Activated naive CD4-positive, alpha-beta T cell treated with Interleukin-2 at 50 U/mL for 16 hours (primary cell): ENCODE measurements around the gene IGLL1.
"Not testable (repeated sequence)": the region's sequence is repeated elsewhere in the genome, so short reads cannot be mapped to it uniquely, and the experiment has no call there.

Experiments used
- DNase-seq: peaks from one replicate; pipeline ENCODE4 v3.0.0-alpha.2; 2020

The IGLL1 gene

DNA sequence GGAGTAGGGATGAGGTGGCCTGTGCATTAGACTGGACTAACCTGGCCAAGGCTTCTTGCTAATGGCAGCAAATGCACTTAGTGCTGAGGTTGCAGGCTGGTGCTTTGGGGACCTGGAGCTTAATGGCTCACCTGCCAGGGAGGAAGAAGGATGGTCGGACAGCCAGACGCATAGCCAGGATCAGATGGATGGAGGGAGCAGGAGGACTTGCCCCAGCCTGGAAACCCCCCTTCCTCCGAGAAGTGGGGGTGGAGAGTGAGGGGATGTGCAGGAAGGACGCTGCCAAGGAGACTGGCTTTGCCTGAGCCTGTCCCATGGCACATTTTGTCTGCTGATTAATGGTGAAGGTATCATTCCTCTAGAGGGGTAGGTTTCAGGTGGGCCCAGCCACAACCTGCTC lies 17.9 kb downstream of the IGLL1 start:
- DNase-seq = no peak

DNA sequence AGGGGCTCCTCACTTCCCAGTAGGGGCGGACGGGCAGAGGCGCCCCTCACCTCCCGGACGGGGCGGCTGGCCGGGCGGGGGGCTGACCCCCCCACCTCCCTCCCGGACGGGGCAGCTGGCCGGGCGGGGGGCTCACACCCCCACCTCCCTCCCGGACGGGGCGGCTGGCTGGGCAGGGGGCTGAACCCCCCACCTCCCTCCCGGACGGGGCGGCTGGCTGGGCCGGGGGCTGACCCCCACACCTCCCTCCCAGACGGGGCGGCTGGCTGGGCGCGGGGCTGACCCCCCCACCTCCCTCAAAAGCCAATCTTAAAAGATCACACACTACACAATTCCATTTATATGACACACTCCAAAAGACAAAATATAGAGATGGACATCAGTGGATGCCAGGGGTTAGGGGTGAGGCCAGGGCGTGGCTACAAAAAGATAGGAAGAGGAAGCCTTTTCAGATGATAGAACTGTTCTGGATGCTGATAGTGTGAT lies 19.0 kb downstream of the IGLL1 start:
- DNase-seq = not testable (repeated sequence)

DNA sequence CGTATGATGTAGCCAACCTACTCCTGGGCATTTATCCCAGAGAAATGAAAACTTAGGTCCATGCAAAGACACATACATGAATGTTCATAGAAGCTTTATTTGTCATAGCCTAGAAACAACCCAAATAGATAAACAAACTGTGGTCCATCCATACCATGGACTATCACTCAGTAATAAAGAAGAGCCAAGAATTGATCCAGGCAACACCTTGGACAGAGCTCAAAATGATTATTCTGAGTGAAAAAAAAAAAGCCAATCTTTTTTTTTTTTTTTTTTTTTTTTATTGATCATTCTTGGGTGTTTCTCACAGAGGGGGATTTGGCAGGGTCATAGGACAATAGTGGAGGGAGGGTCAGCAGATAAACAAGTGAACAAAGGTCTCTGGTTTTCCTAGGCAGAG lies 19.9 kb downstream of the IGLL1 start:
- DNase-seq = not testable (repeated sequence)

DNA sequence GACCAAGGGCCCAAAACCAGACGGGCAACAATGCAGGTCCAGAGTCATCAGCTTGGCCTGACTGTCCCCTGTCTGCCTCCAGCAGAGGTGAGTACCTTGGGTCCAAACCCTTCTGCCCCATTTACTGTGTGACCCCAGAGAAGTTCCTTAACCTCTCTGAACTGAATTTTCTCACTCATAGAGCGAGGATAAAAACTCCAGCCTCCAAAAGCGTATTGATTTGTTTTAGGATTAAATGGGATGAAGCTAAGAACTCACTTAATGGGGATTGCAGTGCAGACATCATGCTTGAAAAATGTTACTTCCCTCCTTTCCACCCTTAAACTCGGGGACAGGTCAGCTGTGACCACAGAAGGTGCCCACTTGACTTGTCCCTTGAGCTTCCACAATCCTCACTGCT lies 22.6 kb downstream of the IGLL1 start:
- no peak for DNase-seq

DNA sequence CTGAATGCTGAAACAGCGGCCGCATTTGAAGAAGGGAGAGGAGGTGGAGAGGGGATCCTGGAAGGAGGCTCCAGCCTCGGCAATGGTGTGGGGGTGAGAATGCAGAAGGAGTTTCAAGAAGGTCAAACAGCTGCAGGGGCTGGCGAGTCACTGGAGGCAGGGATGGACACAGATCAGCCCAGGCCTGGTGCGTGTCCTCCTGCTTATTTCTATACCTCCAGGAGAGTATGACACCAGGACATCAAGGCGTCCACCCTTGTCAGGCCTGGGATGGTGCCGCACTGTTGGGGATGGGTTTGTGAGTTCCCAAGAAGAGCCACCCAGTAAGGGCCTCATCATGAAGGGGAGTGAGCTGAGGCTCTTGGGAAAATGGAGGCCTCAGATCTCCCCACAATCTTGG lies 23.1 kb downstream of the IGLL1 start:
- no peak for DNase-seq

DNA sequence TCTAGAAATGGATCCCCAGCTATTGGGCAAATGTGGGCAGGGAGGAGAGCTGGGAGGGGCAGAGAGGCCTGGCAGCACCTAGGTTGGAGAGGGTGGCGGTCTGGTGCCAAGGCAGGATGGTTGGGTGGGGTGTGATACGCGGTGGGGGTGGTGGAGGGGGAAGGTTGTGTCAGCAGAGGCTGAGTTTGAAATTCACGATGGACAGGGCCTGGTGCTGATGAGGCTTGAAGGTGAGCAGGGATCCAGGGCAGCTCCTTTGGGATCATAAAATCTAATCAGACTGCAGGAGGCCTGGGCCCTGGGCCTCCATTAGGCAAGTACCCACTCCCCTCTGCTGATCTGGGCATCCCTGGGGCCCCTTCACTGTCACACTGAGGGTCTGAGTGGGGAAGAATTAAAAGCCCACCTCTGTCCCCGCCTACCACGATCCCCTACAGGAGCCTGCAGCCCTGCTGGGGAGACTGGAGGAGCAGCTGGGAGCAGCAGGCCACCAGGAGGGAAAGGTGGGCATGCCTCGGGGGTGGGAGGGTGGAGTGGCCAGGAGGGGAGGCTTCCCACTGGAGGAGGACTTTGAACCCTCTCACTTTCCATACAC lies 24.0 kb downstream of the IGLL1 start:
- no peak for DNase-seq

DNA sequence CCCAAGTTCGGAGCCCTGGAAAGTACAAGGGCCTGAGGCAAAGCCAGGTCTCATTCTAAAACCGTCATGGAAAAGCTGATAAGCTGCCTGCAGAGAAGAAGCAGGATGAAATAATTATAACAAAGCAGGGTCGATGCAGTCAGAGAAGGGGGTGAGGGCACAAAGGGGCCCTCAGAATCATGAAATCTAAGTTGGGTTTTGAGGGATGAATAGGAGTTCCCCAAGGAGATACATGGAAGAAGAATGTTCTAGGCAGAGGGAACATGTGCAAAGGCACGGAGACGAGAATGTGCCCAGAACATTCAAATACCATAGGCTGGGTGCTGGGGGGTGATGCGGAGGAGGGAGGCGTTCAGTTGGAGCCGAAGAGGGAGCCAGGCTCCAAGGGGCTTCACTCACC lies 25.0 kb downstream of the IGLL1 start:
- no peak for DNase-seq

DNA sequence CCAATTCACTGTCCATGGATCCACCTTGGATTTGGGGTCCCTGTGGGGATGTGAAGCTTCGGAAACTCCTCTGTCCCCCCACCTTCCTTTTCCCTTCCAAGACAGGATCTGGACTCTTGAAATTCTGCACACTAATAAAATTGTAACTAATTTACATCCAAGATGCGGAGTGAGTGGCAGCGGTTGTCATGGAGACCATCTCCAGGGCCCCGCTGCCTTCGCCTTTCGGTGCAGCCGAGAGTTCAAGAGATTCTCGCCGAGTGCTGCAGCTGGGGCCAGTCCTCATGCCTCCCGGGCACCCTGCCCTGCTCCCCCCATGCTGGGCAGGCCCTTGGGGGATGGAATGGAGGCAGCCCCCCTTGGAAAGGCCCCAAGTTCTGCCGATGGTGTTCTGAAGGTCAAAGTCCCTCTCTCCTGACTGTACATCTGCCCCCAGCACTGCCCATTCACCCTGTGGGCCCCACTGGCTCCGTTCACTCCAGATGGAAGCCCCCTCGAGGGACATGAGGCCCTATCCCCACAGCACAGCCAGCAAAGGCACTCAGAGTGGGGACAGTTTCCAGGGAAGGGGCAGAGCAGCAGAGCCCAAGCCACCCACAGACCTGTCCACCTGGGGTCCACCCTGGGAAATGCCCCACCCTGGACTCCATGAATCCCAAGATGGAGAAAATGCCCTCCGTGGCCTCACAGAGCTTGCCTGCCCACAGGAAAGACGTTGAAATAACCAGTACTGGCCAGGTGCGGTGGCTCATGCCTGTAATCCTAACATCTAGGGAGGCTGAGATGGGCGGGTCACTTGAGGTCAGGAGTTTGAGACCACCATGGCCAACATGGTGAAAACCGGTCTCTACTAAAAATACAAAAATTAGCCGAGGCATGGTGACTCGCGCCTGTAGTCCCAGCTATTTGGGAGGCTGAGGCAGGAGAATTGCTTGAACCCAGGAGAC lies 25.9 kb downstream of the IGLL1 start:
- no peak for DNase-seq

DNA sequence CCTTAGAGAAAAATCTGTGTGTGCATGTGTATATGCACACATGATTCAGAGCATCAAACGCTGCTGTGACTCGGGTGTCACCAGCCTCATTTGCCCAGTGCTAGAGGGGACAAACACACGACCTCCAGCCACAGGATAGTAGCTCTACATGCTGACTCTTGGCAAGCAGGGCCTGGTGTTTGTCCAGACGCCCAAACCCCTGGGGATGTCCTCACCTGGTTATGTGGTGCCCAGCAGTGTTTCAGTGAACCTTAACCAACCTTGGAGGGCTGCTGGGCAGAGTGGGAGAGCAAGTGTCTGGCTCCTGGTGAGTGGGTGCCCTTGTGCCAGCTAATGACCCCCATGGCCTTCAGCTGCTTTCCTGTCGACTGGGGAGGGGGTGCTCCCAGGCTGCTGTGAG lies 26.7 kb downstream of the IGLL1 start:
- DNase-seq = no peak

DNA sequence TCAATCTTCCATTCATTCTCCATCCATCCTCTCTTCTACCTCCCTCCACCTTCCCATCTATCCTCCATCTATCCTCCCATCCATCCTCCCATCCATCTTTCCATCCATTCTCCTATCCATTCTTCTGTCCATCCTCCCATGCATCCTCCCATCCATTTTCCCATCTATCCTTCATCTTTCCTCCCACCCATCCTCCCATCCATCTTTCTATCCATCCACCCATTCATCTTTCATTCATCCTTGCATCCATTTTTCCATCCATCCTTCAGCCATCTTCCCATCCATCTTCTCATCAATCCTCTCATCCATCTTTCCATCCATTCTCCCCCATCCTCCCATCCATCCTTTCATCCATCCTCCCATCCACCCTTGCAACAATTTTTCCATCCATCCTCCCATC lies 27.5 kb downstream of the IGLL1 start:
- no peak for DNase-seq

DNA sequence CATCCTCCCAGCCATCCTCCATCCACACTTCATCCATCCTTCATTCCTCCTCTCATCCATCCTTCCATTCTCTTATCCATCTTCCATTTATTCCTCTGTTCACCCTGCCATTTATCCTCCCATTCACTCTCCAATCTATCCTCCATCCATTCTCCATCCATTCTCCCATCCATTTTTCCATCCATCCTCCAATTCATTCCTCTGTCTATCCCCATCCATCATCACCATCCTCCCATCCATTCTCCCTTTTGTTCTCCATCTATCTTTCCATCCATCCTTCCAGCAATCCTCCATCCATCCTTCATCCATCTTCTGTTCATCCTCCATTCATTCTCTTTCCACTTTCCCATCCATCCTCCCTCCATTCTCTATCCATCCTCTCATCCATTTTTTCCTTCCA lies 28.7 kb downstream of the IGLL1 start:
- DNase-seq = no peak

DNA sequence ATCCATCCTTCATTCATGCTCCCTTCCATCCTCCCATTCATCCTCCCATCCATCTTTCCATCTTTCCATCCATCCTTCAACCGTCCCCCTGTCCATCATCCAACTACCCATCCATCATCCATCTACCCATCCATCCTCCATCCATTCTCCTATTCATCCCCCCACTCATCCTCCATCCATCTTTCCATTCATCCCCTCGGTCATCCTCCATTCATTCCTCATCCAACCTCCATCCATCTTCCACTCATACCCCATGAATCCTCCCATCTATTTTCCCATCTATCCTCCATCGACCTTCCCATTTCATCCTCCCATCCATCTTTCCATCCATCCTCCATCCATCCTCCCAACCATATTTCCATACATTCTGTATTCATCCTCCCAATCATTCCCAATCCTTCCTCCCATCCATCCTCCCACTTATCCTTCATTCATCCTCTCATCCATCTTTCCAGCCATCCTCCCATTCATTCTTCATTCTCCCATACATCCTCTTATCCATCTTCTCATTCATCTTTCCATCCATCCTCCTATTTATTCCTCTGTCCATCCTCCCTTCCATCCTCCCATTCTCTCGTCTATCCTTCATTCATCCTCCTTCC lies 29.9 kb downstream of the IGLL1 start:
- no peak for DNase-seq

DNA sequence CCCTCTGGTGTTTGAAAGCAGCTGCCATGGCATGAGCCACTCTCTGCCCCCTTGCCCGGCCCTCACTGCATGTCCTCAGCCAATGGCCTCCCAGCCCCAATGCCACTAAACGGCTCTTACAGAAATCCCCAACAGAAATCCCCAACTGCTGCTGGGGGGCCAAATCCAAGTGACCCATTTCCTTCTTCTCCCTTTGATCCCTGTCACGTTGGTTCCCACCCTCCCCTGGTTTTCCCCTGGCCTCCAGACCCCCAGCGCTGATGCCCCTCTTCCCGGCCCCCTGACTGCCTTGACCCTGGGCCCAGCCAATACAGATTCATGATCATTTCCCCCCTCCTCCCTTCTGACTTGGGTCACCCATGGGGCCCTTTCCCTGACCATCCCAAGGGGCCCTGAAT lies 30.9 kb downstream of the IGLL1 start:
- DNase-seq = no peak

DNA sequence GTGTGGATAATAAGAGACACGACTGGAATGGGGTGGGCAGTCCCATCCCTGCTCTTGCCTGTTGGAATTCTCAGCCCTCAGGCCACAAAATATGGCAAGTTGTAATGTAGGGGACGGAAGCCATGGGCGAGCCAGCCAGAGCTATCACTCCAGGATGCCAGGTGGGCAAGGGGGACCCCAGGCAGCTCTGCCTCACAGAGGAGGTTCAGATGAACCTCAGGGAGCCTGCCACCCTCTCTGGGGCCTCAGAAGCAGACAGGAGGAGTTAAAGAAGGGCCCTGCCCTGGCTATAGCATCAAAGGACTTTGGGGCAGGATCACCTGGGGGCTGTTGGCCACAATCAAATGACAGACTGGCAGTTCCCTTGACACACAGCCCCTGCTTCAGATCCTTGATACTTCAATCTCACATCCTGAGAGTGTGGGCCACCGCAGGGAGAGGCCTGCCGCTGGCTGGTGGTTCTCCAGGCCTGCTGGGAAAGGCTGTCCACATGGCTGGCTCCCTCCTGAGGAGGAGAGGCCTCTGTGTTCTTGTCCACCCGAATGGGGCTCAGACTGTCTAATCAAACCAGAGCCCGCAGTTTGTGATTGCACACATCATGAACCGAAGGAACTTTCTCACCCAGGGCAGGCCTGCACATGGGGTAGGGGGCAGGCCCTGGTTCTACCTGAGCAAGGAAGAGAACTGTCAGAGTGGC lies 31.4 kb downstream of the IGLL1 start:
- no peak for DNase-seq

DNA sequence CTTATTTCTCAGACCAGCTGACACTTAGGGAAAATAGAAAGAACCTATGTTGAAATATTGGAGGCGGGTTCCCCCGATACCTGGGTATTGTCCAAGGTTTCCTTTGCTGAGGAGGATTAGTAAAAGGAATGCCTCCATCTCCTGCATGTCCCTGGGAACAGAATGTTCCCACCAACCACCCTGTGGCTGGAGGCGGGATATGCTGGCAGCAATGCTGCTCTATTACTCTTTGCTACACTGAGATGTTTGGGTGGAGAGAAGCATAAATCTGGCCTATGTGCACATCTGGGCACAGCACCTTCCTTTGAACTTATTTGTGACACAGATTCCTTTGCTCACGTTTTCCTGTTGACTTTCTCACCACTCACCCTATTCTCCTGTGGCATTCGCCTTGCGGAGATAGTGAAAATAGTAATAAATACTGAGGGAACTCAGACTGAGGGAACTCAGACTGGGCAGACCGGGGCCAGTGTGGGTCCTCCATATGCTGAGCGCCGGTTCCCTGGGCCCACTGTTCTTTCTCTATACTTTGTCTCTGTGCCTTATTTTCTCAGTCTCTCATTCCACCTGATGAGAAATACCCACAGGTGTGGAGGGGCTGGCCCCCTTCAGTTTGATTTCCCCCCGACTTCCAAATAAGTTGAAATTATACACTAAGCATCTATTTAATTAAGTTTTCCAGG lies 32.1 kb downstream of the IGLL1 start:
- DNase-seq = no peak

DNA sequence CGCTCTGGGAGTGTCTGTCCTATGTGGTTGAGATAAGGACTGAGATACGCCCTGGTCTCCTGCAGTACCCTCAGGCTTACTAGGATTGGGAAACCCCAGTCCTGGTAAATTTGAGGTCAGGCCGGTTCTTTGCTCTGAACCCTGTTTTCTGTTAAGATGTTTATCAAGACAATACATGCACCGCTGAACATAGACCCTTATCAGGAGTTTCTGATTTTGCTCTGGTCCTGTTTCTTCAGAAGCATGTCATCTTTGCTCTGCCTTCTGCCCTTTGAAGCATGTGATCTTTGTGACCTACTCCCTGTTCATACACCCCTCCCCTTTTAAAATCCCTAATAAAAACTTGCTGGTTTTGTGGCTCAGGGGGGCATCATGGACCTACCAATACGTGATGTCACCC lies 32.7 kb downstream of the IGLL1 start:
- not testable (repeated sequence) for DNase-seq

DNA sequence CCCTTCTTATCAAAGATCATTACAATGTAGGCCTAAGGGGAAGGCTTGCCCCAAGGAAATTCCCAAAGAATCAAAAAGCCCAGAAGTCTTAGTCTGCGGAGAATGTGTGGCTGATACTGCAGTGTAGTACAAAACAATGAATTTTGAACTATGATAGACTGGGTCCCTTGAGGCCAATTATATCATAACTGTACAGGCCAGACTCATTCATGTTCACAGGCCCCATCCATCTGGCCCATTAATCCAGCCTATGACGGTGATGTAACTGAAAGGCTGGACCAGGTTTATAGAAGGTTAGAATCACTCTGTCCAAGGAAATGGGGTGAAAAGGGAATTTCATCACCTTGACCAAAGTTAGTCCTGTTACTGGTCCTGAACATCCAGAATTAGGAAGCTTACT lies 35.2 kb downstream of the IGLL1 start:
- DNase-seq = no peak

DNA sequence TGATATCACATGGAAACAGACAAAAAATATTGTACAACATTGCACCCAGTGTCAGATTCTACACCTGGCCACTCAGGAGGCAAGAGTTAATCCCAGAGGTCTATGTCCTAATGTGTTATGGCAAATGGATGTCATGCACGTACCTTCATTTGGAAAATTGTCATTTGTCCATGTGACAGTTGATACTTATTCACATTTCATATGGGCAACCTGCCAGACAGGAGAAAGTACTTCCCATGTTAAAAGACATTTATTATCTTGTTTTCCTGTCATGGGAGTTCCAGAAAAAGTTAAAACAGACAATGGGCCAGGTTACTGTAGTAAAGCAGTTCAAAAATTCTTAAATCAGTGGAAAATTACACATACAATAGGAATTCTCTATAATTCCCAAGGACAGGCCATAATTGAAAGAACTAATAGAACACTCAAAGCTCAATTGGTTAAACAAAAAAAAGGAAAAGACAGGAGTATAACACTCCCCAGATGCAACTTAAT lies 36.5 kb downstream of the IGLL1 start:
- not testable (repeated sequence) for DNase-seq

DNA sequence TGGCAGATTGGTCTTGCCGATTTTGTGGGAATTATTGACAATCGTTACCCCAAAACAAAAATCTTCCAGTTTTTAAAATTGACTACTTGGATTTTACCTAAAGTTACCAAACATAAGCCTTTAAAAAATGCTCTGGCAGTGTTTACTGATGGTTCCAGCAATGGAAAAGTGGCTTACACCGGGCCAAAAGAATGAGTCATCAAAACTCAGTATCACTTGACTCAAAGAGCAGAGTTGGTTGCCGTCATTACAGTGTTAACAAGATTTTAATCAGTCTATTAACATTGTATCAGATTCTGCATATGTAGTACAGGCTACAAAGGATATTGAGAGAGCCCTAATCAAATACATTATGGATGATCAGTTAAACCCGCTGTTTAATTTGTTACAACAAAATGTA lies 37.2 kb downstream of the IGLL1 start:
- no peak for DNase-seq

DNA sequence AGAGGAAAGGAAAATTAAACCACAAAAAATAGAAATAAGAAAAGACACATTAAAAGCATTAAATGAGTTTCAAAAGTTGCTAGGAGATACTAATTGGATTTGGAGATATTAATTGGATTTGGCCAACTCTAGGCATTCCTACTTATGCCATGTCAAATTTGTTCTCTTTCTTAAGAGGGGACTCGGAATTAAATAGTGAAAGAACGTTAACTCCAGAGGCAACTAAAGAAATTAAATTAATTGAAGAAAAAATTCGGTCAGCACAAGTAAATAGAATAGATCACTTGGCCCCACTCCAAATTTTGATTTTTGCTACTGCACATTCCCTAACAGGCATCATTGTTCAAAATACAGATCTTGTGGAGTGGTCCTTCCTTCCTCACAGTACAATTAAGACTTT lies 37.7 kb downstream of the IGLL1 start:
- DNase-seq = not testable (repeated sequence)

DNA sequence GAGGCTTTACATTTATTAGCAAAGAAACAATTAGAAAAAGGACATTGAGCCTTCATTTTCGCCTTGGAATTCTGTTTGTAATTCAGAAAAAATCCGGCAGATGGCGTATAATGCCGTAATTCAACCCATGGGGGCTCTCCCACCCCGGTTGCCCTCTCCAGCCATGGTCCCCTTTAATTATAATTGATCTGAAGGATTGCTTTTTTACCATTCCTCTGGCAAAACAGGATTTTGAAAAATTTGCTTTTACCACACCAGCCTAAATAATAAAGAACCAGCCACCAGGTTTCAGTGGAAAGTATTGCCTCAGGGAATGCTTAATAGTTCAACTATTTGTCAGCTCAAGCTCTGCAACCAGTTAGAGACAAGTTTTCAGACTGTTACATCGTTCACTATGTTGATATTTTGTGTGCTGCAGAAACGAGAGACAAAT lies 38.2 kb downstream of the IGLL1 start:
- not testable (repeated sequence) for DNase-seq

DNA sequence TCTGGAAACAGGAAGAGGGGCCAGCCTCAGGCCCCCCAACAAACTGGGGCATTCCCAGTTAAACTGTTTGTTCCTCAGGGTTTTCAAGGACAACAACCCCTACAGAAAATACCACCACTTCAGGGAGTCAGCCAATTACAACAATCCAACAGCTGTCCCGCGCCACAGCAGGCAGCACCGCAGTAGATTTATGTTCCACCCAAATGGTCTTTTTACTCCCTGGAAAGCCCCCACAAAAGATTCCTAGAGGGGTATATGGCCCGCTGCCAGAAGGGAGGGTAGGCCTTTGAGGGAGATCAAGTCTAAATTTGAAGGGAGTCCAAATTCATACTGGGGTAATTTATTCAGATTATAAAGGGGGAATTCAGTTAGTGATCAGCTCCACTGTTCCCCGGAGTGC lies 39.3 kb downstream of the IGLL1 start:
- not testable (repeated sequence) for DNase-seq

DNA sequence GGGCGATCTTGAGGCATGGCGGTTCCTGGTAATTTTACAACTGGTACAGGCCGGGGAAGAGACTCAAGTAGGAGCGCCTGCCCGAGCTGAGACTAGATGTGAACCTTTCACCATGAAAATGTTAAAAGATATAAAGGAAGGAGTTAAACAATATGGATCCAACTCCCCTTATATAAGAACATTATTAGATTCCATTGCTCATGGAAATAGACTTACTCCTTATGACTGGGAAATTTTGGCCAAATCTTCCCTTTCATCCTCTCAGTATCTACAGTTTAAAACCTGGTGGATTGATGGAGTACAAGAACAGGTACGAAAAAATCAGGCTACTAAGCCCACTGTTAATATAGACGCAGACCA lies 40.3 kb downstream of the IGLL1 start:
- DNase-seq = not testable (repeated sequence)
